ENCODE results near the gene CDH18. TPM values are rescaled to one million over a fixed set of nuclear protein-coding genes. Genes with fewer than 3 reads are reported as not detected.

CDH18 gene
- total RNA-seq = under 1 TPM in 1 of 3 donors, not detected in 2; 0.76 TPM
- long read RNA-seq, donor 1 = 0 reads
- long read RNA-seq, donor 2 = 0 reads

- ATAC-seq = no peak
- Histone ChIP-seq H3K36me3 (ENCODE audit: low read depth) (no peaks in the 10 kb centered on the region), H3K4me1 (ENCODE audit: low read depth) (no peaks in the 10 kb centered on the region), H3K9me3 (no peaks in the 10 kb centered on the region), H3K4me3 (no peak within 1 kb of the TSS)
- intact Hi-C loops (cut with DNase I, micrococcal nuclease) = no loop called here
- TF ChIP-seq CTCF (IDR thresholded peaks at IDR 0.05) = no peak
- peak in 1 of 3 donors; percentile 27 for DNase-seq
These were observed at the start of gene CDH18 for GRCh38 chr5:19987612-19988361. CDH18 (minus strand) TSS chr5:19988200; CDS start chr5:19838986, 149,214 bp downstream.

GRCh38 chr5:20034717-20035116, 46.7 kb upstream of the CDH18 start:
- ATAC-seq (no peak), DNase-seq (no peak)
- no peak for TF ChIP-seq CTCF (IDR thresholded peaks at IDR 0.05)
- Histone ChIP-seq H3K4me1 (ENCODE audit: low read depth) (no peaks in the 10 kb centered on the region), H3K9me3 (peaks cover 33% of the 10 kb centered on the region), H3K4me3 (no peak overlapping the region), H3K36me3 (ENCODE audit: low read depth) (no peaks in the 10 kb centered on the region)
- intact Hi-C loops (cut with DNase I, micrococcal nuclease) = no loop called here

- TF ChIP-seq CTCF (IDR thresholded peaks at IDR 0.05) = no peak
- DNase-seq = no peak
- no peak overlapping the region for H3K4me3 ChIP-seq
- H3K36me3 ChIP-seq (ENCODE audit: low read depth) = no peaks in the 10 kb centered on the region
- H3K4me1 ChIP-seq (ENCODE audit: low read depth) = no peaks in the 10 kb centered on the region
- no peak for ATAC-seq
- H3K9me3 ChIP-seq = peaks cover 31% of the 10 kb centered on the region
- intact Hi-C loops (cut with DNase I, micrococcal nuclease) = no loop called here
These were observed 45.9 kb upstream of the CDH18 start for GRCh38 chr5:20033881-20034280.

- H3K4me1 ChIP-seq (ENCODE audit: low read depth) = no peaks in the 10 kb centered on the region
- H3K9me3 ChIP-seq = peaks cover 23% of the 10 kb centered on the region
- H3K36me3 ChIP-seq (ENCODE audit: low read depth) = no peaks in the 10 kb centered on the region
- intact Hi-C loops (cut with DNase I, micrococcal nuclease) = no loop called here
- ATAC-seq (no peak), DNase-seq (no peak)
- no peak overlapping the region for H3K4me3 ChIP-seq
- no peak for TF ChIP-seq CTCF (IDR thresholded peaks at IDR 0.05)
These were observed 44.9 kb upstream of the CDH18 start for GRCh38 chr5:20032896-20033295.

GRCh38 chr5:20030125-20030524, 42.1 kb upstream of the CDH18 start:
- no peak for DNase-seq

More at GRCh38 chr5:20030125-20030524, 42.1 kb upstream of the CDH18 start:
- H3K36me3 ChIP-seq (ENCODE audit: low read depth) = no peaks in the 10 kb centered on the region
- H3K4me1 ChIP-seq (ENCODE audit: low read depth) = no peaks in the 10 kb centered on the region
- no peak overlapping the region for H3K4me3 ChIP-seq
- intact Hi-C loops (cut with DNase I, micrococcal nuclease) = no loop called here
- peaks cover 11% of the 10 kb centered on the region for H3K9me3 ChIP-seq
- ATAC-seq = no peak
- no peak for TF ChIP-seq CTCF (IDR thresholded peaks at IDR 0.05)
